ENCODE data around the gene RPS2. TPM values are rescaled to one million over a fixed set of nuclear protein-coding genes. Genes with fewer than 3 reads are reported as not detected.

The RPS2 gene
- total and polyA plus RNA-seq, 10 donors, result 1,930 to 6,006 (median 2,352) TPM

DNA sequence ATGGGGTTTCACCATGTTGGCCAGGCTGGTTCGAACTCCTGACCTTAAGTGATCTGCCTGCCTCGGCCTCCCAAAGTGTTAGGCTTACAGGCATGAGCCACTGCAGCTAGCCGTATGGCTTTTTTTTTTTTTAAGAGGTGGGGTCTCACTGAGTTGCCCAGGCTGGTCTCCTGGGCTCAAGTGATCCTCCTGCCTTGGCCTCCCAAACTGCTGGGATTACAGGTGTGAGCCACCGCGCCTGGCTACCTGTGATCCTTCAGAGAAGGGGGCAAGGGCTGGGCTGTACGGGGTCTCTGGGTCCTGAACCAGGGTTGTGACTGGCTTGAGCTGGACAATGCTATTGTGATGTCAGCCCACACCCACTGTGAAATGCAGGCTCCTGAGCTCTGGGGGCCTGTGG, 1.8 kb upstream of the RPS2 start, which contains the start of gene RNF151:
RNF151 (plus strand) TSS at position 397 of the 400 bp plus-strand sequence. CDS start 26 bp downstream, outside the sequence.
- Histone ChIP-seq H3K27ac (peak within 1 kb of the TSS; percentile 80 to 99 (median 98)), H3K27me3 (replicated peaks in 1 of 7) (no peaks in the 10 kb centered on the region), H3K9me3 (no peaks in the 10 kb centered on the region), H3K36me3 (peaks cover 0 to 31% (median 19%) of the 10 kb centered on the region in 6 donors), H3K4me3 (peak within 1 kb of the TSS; percentile 66 to 94 (median 81)), H3K4me1 (peaks cover 27 to 62% (median 53%) of the 10 kb centered on the region in 6 donors)
- TF ChIP-seq POLR2AphosphoS5 (IDR thresholded peaks at IDR 0.05) (no peak), POLR2A (IDR thresholded peaks at IDR 0.05) (no peak)
- TF ChIP-seq, protein P1, sequence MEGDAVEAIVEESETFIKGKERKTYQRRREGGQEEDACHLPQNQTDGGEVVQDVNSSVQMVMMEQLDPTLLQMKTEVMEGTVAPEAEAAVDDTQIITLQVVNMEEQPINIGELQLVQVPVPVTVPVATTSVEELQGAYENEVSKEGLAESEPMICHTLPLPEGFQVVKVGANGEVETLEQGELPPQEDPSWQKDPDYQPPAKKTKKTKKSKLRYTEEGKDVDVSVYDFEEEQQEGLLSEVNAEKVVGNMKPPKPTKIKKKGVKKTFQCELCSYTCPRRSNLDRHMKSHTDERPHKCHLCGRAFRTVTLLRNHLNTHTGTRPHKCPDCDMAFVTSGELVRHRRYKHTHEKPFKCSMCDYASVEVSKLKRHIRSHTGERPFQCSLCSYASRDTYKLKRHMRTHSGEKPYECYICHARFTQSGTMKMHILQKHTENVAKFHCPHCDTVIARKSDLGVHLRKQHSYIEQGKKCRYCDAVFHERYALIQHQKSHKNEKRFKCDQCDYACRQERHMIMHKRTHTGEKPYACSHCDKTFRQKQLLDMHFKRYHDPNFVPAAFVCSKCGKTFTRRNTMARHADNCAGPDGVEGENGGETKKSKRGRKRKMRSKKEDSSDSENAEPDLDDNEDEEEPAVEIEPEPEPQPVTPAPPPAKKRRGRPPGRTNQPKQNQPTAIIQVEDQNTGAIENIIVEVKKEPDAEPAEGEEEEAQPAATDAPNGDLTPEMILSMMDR (IDR thresholded peaks at IDR 0.05 in 8 of 11, conservative IDR thresholded peaks at IDR 0.05 in 3 of 11), result no peak
- DNase-seq, result no peak
- intact Hi-C loops (cut with DNase I; ENCODE audit: low total_unique reads), result no loop called here
- 92 to 98% (median 96%) methylated on average over 5 to 6 of the region's 6 CpGs for WGBS, 5 donors

DNA sequence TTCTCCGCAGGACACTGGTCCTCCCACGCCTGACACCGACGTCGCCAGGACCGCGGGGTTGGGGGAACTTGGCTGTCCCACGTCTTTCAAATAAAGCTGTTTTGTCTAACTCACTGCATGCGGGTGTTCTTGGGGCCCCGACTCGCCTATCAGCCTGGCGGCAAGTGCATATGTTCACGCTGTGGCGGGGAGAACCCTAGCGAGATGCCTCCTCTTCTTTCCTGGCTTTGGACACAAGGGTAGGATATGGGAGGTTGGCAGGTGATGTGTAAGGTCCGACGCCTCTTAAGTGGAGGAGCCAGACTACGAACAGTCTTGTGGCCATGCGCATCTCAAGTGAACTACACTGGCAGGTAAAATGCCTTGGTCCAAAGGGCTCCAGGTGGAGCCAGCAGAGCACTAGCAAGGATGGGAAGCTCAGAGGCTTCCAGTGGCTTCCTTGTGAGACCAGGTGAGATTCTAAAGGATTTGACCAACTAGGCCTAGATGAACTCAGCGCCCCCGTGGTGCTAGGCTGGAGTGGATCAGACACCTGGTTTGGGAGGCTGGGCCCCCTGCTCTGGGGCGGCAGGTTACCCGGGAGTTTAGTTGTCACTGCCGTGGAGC, 873 bp upstream of the RPS2 start:
- intact Hi-C loops (cut with DNase I; ENCODE audit: low total_unique reads), result no loop called here
- Histone ChIP-seq H3K9me3 (no peaks in the 10 kb centered on the region), H3K27me3 (replicated peaks in 1 of 7) (no peaks in the 10 kb centered on the region), H3K36me3 (peaks cover 0 to 40% (median 26%) of the 10 kb centered on the region in 6 donors), H3K4me3 (peak overlapping the region; percentile 66 to 94 (median 81)), H3K4me1 (peaks cover 23 to 62% (median 53%) of the 10 kb centered on the region in 6 donors), H3K27ac (peak overlapping the region; percentile 80 to 99 (median 98))
- TF ChIP-seq, protein P1 (IDR thresholded peaks at IDR 0.05 in 8 of 11, conservative IDR thresholded peaks at IDR 0.05 in 3 of 11), result no peak
- no peak for TF ChIP-seq POLR2A (IDR thresholded peaks at IDR 0.05)
- no peak for TF ChIP-seq POLR2AphosphoS5 (IDR thresholded peaks at IDR 0.05)
- no peak for DNase-seq
- WGBS, 5 donors, result 21 to 65% (median 22%) methylated on average over 9 to 24 of the region's 24 CpGs

DNA sequence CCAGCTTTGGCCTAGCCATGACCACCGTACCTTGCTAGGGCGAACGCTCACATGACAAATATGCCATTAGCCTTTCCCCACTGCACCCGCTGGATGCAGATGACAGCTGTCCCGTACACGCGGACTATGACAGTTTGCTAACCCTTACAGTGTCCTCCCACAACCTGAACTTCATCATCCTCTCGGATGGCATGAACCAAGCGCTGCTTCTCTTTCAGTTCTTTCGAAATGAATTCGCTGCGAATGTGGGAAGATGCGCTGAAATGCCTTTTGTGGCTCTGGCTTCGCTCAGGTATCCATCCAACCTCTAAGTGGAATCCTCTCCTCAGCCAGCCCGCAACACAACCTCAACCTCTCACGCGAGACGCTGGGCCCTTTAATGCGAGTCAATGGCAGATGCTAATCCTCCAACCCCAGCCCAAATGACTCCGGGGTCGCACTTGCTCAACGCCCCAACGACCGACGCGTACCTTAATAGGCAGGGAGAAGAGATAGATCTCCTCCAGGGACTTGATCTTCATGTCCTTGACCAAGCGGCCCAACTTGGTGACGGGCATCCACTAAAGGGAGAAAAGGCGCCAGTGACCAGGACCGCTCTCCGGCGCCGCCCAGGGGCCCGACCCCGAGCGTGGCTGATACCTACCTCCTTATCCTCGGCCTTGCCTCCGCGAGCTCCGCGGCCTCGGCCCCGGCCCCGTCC, 670 bp downstream of the RPS2 start:
- intact Hi-C loops (cut with DNase I; ENCODE audit: low total_unique reads), result no loop called here
- 7 to 12% (median 8%) methylated on average over 29 to 44 of the region's 44 CpGs for WGBS, 5 donors
- H3K36me3 ChIP-seq, result peaks cover 0 to 40% (median 26%) of the 10 kb centered on the region in 6 donors
- H3K4me3 ChIP-seq, result peak overlapping the region; percentile 66 to 94 (median 81)
- no peaks in the 10 kb centered on the region for H3K27me3 ChIP-seq (replicated peaks in 1 of 7)
- peaks cover 28 to 74% (median 62%) of the 10 kb centered on the region in 6 donors for H3K4me1 ChIP-seq
- DNase-seq, result no peak
- TF ChIP-seq POLR2AphosphoS5 (IDR thresholded peaks at IDR 0.05), result peak in 1 of 3 donors; percentile 14
- TF ChIP-seq, protein P1 (IDR thresholded peaks at IDR 0.05 in 8 of 11, conservative IDR thresholded peaks at IDR 0.05 in 3 of 11), result peak in 1 of 11 experiments; percentile 27
- no peak for TF ChIP-seq POLR2A (IDR thresholded peaks at IDR 0.05)
- peak overlapping the region; percentile 80 to 99 (median 98) for H3K27ac ChIP-seq
- H3K9me3 ChIP-seq, result no peaks in the 10 kb centered on the region
